Stimulated activated CD4-positive, alpha-beta T cell treated with anti-CD3 and anti-CD28 coated beads, Interleukin-4, amount 100 ng/mL, for 1 hour (primary cell): ENCODE measurements around the gene TSPYL1.
"Not testable (repeated sequence)": the region's sequence is repeated elsewhere in the genome, so short reads cannot be mapped to it uniquely, and the experiment has no call there.

Experiments used
- DNase-seq: peaks from one replicate; pipeline ENCODE4 v3.0.0-alpha.2; 2020

Gene TSPYL1

DNA sequence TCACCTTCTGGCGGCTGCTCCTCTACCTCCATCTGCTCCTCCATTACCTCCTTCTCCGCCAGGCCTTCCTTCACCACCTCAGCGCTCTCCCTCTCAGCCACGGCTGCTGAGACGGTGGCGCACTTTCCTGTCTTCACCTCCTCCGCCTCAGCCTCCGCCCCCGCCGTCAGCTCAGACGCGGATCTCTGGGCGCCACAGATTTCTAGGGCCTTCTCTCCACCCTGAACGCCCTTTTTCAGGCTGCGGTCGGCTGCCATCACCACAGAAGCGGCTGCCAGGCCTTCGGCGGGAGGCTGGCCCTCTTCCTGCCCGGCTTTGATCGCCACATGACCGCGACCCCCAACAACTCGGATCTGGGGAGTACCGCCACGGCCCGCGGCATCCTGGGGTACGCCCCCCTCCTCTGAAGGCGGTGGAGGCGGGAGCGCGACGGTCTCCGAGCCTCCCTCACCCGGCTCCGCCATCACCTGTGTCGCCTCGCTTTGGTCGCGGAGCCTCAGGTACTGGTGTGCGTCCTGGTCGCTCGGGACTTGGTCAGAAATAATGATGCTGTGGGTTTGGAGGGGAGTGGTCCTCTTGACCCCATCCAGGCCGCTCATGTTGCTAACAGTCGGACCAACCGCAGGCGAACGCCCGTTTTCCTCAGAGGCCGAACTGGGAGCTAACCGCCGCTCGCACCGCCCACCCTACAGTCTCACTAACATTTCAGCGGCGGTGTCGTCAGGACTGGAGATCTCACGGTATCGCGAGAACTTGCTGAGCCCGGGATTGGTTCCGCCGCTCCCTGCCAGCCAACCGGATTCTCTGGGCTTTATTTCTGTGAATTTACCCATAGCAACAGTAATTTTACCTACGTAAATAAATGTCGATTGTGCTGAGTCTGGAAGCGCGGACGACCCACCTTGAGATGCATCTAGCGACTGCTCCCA, at the start of gene TSPYL1:
Gene TSPYL1 (minus strand): TSS at position 699 of the 929 bp plus-strand sequence. CDS start 100 bp downstream, at position 599.
- peak; percentile 90 for DNase-seq

DNA sequence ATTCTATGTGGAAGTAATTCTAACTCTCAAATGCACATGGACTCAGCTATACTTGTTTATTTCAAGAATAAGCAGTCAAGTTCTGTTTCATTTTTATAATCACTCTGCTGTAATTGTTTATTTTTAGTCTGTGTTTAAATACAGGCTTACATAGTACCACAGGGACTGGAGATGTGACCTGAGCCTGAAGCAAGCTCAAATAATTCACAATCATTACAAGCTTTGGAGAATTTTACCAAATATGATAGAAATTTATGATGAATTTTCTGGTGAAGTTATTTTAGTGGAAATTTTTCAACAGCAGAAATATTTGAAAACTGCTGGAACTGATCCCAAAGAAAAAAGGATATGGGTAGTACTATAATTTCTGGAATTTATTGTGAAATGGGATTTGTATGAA, 49.4 kb upstream of the TSPYL1 start:
- DNase-seq: no peak

DNA sequence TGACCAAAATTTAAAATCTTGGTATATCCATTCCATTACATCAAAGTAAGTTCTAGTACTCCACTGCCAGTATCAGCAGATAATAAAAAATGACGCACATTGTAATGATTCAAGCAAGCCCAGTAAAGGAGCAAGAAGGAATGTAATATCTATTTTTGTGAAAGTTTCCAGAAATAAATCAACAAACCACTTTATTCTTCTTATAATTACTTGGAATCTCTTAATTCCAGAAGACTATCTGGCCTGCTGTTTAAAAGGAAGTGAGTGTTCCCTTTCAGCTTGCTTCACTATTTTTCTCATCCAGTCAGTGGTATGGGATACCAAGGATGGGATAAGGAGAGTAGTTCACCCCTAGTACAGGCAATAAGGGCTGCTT, 48.8 kb upstream of the TSPYL1 start:
- DNase-seq: no peak

DNA sequence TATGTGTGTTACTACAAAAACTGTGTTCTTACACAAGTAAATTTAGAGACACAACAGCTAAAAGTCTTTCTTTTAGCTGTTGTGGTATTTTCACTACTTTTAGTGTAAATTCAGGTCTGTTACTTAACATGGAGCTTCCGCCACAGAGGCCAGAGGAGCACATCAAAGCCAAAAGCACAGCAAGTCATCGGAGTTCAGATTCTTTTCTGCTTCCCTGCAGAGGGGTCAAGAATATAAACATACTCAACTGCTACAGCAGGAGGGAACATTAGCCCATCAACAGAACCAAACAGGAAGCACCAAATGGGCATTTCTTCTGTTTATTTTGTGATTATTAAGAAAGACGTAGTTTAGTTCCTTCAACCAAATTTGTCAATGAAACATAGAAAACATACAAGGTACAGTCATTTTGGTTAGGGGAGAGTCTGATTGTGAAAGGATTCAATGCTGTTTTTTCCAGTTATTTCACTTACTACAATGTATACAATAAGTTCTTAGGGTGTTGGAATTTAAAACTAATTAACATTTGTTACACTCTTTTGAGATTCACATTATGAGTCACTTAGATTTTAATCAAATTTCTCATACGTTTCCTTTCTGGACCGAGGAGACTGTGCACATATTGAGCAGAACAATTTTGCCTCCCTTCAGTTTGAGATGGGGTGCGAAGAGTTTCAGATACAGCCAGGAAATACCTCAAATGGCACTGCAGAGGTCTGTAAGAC, 48.2 kb upstream of the TSPYL1 start:
- no peak for DNase-seq

DNA sequence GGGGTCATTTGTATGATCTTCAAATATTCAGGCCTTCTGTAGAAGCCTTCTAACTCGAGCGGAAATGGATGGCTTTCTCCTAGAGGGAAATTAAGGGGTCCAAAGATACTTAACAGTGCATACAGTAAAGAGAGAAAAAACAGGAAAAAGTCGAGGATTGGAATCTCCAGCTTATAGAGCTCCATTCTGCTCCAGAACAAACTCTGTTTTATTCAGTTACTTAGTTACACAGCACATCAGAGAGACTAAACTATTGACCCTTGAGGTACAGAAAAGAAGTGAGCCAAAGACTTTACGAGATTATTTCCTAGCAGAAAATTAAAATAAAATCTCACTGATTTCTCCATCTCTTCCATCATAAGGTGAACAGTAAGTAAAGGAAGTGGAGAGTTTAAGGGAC, 47.3 kb upstream of the TSPYL1 start:
- no peak for DNase-seq

DNA sequence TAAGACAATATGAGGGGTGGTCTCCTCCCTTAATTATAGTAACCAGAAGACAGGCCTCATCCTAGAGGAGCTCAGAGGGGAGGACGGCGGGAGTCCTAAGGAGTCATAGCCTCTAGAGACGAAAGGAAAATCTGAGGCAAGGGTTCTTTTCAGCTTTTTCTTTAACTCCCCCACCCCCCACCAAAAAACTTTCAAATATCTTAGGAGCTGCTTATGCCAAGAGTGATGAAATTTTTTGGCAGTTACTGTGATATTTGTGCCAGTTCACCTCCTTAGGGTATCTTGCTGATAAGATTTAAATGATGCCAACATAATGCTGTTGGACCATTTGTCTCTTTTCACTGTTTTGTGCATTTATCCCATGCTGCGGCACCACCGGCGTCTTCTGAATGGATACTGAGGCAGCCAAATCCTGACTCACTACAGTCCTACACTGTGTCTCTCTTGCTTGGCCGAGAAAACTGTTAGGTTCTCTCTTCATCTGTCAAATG, 46.5 kb upstream of the TSPYL1 start:
- no peak for DNase-seq

DNA sequence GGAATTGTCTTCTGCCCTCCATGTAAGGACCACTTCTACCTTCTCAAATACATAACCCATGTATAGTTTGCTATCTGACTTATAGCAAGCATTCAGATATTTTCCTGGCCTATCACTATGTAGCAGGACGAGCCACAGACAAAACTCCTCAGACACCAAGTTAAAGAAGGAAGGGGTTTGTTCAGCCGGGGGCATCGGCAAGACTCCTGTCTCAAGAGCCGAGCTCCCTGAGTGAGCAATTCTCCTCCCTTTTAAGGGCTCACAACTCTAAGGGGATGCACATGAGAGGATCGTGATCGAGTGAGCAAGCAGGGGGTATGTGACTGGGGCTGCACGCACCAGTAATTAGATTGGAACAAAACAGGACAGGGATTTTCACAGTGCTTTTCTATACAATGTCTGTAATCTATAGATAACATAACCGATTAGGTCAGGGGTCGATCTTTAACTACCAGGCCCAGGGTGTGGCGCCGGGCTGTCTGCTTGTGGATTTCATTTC, 46.0 kb upstream of the TSPYL1 start:
- DNase-seq: not testable (repeated sequence)

DNA sequence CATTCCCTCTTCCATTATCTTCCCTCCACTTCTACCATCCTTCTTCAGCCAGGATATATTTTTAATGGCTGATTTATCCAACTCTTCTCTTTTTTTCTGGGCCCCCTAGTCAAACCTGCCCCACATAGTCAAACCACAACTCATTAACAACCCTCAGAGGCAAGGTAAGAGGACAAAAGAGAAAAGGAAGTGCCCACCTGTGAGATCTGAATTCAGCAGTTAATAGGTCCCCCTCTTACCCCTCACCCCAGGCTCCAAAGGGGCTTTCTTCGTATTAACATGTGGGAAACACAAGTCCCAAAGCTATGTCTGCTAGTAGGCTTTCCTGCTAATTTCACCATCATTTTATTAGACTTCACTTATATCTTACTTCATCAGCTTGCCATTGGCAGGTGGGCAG, 44.1 kb upstream of the TSPYL1 start:
- no peak for DNase-seq

DNA sequence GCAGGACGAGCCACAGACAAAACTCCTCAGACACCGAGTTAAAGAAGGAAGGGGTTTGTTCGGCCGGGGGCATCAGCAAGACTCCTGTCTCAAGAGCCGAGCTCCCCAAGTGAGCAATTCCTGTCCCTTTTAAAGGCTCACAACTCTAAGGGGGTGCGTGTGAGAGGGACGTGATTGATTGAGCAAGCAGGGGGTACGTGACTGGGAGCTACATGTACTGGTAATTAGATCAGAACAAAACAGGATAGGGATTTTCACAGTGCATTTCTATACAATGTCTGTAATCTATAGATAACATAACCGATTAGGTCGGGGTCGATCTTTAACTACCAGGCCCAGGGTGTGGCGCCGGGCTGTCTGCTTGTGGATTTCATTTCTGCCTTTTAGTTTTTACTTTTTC, 42.2 kb upstream of the TSPYL1 start:
- DNase-seq: not testable (repeated sequence)

DNA sequence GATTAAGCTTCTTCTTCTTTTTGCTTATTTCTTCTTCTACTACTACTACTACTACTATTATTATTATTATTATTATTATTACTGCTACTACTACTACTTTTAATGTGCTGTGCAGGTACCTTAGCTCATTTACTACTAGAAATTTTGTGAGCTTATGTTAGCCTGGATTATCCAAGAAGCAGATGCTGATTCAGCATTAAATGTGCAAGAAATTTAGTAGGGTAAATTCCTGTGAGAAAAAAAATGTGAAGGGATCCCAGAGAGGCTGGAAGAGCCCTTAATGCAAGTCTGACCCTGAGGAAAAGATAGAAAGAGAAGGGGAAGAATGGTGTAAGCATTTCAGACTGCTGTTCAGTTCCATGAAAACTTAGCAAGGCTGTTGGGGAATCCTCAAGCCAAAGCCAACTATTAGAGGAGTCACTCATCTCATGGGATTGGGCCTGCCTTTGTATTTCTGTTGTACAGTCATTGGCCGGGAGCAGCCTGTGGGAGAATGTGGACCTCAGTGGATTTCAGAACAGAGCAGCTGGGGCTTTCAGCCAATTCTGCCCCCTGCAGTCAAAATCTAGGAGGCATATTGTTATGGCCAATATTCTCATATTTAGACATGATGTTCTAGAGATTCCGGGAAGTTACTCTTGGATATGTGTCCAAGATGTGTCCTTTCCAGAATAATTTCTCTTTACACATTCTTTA, 37.2 kb upstream of the TSPYL1 start:
- DNase-seq: no peak

DNA sequence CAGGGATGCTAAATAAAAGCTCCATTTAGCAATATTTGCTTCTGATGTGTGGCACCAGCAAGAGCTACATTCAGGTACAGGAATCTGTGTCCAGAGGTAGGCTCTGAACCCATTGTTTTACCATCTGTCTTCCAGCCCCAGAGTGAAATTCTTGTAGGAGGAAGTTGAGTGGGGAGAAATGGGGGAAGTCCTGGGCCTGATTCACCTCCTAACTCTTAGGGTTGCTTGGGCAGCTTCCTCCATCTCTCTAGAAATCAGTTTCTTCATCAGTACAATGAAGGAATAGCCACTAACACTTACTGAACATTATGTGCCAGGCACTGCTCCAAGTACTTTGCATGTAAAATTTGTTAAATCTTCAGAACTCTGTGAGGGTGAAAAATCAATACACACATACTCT, 35.1 kb upstream of the TSPYL1 start:
- DNase-seq: no peak

DNA sequence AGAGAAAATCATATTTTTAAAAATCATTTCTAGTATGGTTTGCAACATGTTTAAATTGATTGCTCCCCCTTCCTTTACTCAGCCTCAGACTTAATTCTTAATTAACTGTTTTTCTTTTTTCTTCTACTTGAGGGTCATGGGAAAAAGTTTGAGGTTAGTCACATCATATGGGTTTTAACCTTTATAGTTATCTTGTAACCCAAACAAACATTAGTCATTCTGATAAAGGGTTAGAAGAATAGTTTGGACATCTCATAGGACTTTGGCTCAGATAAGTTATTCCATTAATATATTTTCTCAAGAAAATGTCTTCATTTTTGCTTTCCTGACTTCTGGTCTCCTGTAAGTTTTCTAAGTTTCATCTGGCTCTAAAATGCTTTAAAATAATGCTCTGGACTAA, 34.5 kb upstream of the TSPYL1 start:
- no peak for DNase-seq

DNA sequence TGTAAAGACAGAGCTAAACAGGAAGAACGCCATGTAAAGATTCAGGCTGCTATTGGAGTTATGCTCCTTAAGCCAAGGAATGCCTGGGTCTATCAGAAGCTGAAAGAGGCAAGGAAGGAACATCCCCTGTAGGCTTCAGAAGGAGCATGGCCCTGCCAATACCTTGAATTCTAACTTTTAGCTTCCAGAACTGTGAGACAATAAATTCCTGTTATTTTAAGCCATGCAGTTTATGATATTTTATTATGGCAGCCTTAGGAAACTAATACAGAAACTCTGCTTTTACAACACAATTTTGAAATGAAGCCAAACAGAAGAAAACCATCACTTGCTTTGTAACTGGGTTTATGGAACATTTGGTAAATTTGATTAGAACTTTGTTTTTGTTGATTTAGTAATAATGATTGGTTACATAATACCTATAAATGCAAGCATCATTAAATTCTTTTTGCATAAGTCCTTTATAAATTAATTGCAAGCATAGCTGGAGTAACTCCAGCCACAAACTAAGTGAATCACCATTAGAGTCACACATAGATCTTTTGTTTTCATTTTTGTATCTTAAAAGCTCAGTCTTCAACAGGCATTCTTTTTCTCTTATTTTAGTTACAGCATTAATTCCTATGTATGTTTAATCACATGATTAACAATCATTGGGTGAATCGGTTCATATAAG, 33.5 kb upstream of the TSPYL1 start:
- no peak for DNase-seq

DNA sequence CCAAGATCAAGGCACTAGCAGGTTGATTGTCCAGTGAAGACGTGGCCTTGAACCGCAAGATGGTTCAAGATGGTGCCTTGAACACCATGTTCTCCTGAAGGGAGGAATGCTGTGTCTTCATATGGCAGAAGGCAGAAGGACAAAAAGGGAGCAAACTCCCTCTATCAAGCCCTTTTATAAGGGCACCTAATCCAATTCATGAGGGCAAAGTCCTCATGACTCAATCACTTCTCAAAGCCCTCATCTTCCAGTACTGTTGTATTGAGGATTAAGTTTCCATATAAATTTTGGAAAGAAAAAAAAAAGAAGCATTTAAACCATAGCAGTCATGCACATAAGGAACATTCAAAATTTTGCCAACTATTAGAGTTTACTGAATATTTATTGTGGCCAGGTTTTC, 29.9 kb upstream of the TSPYL1 start:
- DNase-seq: no peak

DNA sequence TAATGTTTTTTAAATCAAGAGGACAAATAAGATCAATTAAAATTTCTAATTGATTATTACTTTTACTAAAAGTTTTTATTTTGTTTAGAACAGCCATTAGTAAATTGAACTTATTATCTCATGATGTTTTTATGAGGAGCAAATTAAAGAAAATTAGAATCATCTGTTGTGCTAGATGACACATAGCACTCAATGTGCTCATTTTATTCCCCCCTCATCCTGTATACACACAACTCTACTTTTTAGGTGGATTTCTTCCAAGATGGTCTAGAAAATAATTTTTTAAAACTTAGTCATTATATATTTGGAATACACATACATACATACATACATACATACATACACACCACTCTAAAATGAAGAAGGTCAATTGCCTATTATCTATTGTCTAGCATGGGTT, 29.3 kb upstream of the TSPYL1 start:
- DNase-seq: no peak

DNA sequence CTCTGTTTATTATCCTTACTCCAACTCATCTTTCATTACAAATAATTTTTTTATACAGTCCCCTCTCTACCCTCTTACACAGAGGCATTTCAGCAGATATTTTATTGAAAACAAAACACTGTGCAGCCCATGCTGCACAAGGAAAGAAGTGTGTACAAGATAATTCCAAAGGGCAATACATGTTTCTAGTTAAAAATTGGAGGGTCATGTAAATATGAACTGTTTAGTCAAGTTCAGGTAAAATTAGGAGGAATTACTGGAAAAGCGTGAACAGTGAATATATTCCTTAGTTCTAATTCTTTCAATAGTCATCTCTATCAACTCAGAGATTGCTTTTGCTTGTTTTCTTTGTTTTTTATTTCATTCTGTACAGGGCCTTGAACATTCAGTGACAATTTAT, 27.9 kb upstream of the TSPYL1 start:
- no peak for DNase-seq

DNA sequence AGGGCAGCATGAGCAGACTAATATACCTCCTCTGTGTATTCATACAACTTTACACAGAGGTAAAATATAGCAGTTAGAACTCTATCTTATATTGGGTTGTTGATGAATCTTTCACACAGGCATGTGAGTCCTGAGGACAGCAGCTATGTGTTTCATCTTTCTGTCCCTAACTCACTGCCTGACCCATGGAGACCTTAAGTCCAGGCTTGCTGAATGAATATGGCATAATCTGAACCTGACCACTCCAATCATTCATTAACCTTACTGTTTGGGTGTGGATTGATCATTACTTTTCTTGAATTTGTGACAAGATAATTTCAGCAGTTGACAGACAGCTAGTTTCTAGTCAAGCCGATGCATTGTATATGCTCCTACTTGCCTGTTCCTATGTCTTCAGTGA, 27.3 kb upstream of the TSPYL1 start:
- no peak for DNase-seq

DNA sequence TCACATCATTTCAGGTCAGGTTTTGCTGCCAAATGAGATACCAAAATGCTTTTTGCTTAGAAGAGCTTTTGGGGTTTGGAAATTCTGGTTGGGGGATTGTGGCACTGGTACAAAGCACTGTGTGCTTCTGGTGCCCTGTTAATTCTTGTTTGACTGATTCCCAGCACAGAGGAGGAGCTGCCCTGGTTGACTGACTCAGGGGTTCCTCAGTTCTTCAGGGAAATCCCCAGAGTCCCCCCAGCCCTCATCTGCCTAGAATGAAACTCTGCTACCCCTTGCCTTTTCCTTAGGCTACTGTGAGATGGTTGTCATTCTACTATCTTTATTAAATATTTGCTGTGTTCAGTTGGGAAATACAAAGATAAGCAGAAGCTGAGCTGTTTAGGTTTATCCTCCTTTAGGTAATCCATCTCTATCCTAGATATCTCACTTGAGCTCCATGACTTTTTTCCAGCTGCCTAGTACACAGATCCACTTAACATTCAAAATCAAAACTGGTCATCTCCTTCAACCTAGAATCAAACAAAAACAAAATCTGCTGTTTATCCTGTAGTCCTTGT, 24.9 kb upstream of the TSPYL1 start:
- no peak for DNase-seq

DNA sequence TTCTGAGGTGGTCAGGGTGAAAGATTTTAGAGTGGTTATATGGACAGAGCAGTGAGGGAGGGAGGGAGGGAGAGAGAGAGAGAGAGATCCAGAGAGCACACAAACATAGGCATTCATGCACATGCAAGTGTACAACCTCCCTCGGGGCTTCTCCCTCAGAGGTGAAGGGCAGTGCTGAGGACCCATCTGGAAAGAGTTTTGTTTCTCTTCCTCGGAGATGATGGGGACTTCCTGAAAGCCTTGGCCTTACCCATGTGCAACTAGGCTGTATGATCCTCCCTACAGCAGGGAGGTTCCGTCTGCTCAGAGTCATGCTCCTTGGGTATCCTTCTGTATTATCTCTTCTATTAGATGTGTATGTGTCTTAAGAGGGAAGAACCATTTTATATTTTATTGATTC, 21.4 kb upstream of the TSPYL1 start:
- DNase-seq: no peak

DNA sequence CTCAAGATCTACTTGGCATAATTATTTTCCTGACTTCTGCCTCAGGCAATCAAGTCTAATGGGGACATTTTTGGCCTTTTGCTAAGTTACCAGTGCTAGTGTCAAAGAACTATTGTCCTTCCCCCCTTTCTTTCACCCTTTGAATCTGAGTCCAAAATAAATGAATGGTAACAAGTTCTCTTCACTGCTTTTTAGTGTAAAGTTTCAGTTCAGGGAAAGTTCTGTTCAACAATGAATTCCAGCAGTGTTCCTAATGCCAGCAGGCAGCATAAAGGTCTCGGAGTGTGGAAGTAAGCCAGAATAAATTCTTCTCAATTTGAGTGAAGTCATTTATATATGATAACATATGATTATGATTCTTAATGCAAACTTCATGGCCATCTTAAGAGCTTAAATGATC, 20.8 kb upstream of the TSPYL1 start:
- no peak for DNase-seq

DNA sequence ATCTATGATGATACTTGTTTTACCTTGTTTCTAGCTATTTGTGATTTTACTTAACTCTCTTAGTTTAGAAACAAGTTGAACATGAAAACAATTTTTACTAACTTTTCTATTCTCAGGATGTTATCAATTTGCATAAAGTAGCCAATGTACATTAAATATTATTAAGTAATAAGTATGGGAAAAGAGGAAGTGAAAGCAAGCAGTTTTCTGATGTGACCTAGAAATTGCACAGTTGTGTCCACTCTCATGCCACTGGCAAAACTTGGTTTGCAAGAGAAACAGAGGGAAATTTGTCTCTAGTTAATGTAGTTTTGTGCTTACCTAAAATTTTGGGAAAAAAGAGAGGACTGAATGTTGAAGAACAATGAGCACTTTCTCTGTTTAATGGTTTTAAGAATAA, 19.2 kb upstream of the TSPYL1 start:
- DNase-seq: no peak

DNA sequence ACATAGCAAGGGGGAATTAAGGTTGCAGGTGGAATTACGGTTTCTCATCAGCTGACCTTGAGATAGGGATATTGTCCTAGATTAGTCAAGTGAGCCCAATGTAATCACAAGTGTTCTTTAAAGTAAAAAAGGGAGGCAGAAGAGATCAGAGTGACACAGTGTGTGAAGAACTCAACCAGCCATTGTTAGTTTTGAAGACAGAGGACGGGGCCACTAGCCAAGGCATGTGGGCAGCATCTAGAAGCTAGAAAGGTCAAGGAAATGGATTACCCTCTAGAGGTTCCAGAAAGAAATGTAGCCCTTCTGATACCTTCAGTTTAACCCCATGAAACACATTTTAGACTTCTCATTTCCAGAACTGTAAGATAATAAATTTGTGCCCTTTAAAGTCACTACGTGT, 18.5 kb upstream of the TSPYL1 start:
- DNase-seq: no peak
